Stimulated activated memory B cell treated with anti-CD40 and anti-IgM and Interleukin-4, amounts not matched to agents 10 μg/mL and 1 μg/mL and 100 μg/mL, for 72 hours (primary cell): ENCODE measurements around the gene CRNKL1.

Experiments
- ATAC-seq: fragments of 150-1000 bp; cut with Tn5 transposase; 2 replicates; pipeline ENCODE4 v1.10.0; 2021
- H3K27ac Mint-ChIP-seq: one replicate; pipeline ENCODE4 v1.8.0; 2022; ENCODE audit warnings: mild to moderate bottlenecking, mixed read lengths
- H3K27me3 Mint-ChIP-seq: one replicate; pipeline ENCODE4 v1.8.0; 2022; ENCODE audit warnings: mixed read lengths
- H3K36me3 Mint-ChIP-seq: one replicate; pipeline ENCODE4 v1.8.0; 2022; ENCODE audit warnings: mixed read lengths
- H3K4me1 Mint-ChIP-seq: one replicate; pipeline ENCODE4 v1.8.0; 2022; ENCODE audit warnings: mixed read lengths
- H3K4me3 Mint-ChIP-seq: one replicate; pipeline ENCODE4 v1.8.0; 2022; ENCODE audit warnings: mild to moderate bottlenecking, moderate library complexity, mixed read lengths
- H3K9me3 Mint-ChIP-seq: one replicate; pipeline ENCODE4 v1.8.0; 2022; ENCODE audit warnings: mixed read lengths

CRNKL1 gene

GRCh38 chr20:20076297-20077065 is 24.2 kb upstream of the CRNKL1 start:
- no peaks in the 10 kb centered on the region for H3K9me3 Mint-ChIP-seq
- H3K27me3 Mint-ChIP-seq: peaks cover 13% of the 10 kb centered on the region
- no peak overlapping the region for H3K4me3 Mint-ChIP-seq
- no peaks in the 10 kb centered on the region for H3K36me3 Mint-ChIP-seq
- no peak overlapping the region for H3K27ac Mint-ChIP-seq
- H3K4me1 Mint-ChIP-seq: no peaks in the 10 kb centered on the region
- no peak for ATAC-seq

DNA sequence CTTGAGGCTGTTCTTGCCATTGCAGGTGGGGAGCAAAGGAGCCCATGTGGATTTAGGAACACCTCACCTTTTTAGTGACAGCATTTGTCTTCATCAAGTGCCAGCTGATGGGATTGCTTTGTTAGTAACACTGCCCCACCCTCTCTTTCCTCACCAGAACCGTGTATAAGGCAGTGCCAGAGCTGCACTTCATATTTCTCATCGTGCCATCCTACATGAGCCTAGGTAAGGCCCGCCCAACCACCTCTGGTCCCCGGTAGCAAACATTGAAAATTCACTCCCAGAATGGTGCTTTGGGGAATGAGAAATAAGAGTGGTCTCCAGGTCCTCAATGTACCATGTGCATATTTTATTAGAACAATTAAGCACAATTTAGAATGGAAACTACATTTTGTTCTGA is 22.8 kb upstream of the CRNKL1 start:
- ATAC-seq: no peak
- H3K27me3 Mint-ChIP-seq: peaks cover 13% of the 10 kb centered on the region
- no peak overlapping the region for H3K27ac Mint-ChIP-seq
- no peaks in the 10 kb centered on the region for H3K36me3 Mint-ChIP-seq
- H3K9me3 Mint-ChIP-seq: no peaks in the 10 kb centered on the region
- H3K4me1 Mint-ChIP-seq: no peaks in the 10 kb centered on the region
- H3K4me3 Mint-ChIP-seq: no peak overlapping the region

DNA sequence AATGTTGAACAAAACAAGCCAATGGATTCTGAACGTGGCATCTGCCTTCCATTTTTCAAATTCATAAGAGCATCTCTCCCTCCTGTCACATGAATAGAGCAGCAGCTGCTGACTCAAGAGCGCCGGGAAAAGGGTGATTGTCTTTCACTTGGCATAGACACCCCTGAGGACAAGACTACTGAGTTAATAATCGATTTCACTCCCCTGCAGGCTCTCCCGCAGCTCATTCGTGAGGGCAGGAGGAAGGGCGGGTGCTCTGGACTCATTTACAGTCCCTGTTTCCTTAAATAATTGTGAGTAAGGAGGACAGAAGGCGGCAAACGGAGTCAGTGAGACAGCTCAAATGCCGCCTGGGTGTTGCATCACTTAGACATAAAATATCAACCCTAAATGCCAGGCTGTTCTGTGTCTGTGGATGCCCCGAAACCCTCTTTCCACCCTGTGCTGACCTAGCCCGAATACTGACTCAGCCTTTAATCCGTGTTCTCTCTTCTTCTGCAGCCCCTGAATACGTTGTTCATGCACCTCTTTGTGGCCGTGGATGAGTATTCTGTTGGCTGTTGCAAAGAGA is 21.6 kb upstream of the CRNKL1 start:
- Mint-ChIP-seq H3K9me3 (no peaks in the 10 kb centered on the region), H3K27ac (no peak overlapping the region), H3K4me3 (no peak overlapping the region)

DNA sequence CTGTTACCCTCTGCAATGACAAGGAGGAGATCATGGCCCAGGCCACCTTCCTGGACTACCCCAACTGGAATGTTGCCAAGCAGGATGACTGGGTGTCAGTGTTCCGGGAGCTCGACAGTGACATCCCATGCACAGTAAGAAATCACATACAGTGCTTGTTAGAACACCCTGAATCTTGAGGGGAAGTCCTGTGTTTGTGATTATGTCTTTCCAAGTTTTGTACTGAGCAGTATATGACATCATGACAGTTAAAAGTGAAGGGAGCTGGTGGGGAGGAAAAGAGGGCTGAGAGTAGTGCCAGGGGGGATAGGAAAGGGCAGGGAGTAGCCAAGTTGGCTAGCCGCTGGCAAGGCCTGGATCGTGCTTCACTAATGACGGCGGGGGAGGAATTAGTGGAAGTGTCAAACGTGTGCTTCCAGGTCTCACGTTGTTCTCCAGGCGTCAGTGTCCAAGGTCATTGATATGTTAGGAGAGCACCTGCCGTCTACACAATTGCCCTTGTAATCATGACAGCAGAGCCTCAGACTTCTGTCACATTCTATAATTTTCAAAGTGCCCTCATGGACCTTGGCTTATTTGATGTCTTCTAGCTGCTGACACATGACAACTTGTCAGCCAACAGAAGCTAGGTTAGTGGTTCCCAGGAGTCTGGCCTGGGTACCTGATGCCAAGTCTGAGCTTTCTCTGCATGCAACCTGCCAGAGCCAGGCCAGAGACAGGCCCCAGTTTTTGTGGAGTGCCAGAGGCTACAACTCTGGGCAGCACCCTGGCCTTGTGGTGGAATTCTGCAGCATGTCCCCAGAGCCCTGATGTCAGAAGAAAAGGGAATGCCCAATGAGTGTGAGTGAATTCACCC is 18.8 kb upstream of the CRNKL1 start:
- H3K4me1 Mint-ChIP-seq: no peaks in the 10 kb centered on the region
- H3K4me3 Mint-ChIP-seq: no peak overlapping the region
- no peak overlapping the region for H3K27ac Mint-ChIP-seq
- ATAC-seq: peak; percentile 14
- H3K9me3 Mint-ChIP-seq: no peaks in the 10 kb centered on the region
- no peaks in the 10 kb centered on the region for H3K36me3 Mint-ChIP-seq
- no peaks in the 10 kb centered on the region for H3K27me3 Mint-ChIP-seq

More for the DNA sequence above, 21.6 kb upstream of the CRNKL1 start:
- Mint-ChIP-seq H3K36me3 (no peaks in the 10 kb centered on the region), H3K4me1 (no peaks in the 10 kb centered on the region), H3K27me3 (peaks cover 11% of the 10 kb centered on the region)
- no peak for ATAC-seq

DNA sequence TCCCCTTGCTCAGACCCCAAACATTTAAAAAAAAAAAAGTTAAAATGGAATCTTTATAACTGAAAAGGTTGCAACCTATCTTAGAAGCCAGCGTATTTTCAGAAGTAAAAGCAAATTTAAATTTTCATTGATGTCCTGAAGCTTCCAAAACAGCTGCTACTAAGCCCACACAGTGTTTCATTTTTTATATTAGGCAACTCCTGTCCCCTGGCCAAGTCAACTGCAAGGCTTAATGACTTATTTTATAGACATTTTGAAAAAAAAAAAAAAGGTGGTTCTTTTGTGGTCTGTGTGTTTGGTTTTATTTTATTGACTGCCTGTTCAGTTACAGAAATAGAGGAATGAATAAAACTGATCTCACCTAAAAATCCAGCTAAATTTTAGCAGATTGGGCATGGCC is 13.1 kb upstream of the CRNKL1 start:
- H3K4me1 Mint-ChIP-seq: no peaks in the 10 kb centered on the region
- no peaks in the 10 kb centered on the region for H3K36me3 Mint-ChIP-seq
- no peak for ATAC-seq
- H3K4me3 Mint-ChIP-seq: no peak overlapping the region
- H3K27me3 Mint-ChIP-seq: peaks cover 44% of the 10 kb centered on the region
- no peak overlapping the region for H3K27ac Mint-ChIP-seq
- no peaks in the 10 kb centered on the region for H3K9me3 Mint-ChIP-seq

- no peak for ATAC-seq
- H3K27me3 Mint-ChIP-seq: peaks cover 44% of the 10 kb centered on the region
Observed at GRCh38 chr20:20063941-20064702, 11.9 kb upstream of the CRNKL1 start.

DNA sequence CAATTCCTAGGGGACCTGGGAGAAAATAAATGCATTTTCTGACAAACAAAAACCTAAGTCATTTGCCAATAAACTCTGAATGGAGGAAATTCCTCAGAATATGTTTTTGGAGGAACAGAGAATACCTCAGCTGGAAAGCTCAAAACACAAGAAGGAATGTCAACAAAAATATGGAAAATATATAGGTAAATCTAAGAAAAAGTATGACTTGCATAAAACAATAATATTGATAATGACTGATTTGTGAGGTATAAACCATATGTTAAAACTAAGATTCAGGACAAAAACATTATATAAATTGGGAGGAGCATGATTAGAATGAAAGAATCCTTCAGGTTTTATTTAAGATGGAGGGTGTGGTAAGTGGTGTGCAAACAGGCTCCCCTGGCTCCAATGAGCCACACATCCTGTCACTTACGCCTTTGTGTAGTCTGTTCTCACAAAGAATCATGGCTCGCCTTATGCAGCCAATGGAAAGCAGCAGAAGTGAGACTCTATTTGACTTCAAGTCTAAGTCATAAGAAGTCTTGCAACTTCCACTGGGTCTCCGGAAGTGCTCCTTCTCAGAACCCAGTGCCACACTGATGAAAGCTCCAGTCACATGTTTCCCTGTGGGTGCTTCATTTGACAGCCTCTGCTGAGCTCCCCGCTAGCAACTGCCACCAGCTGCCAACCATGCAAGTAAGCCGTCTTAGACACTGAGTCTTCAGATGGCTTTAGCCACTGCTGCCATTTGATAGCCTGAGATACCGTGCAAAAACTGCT is 8.2 kb upstream of the CRNKL1 start:
- no peak for ATAC-seq
- Mint-ChIP-seq H3K4me3 (no peak overlapping the region), H3K4me1 (no peaks in the 10 kb centered on the region), H3K27me3 (peaks cover 39% of the 10 kb centered on the region), H3K36me3 (no peaks in the 10 kb centered on the region), H3K27ac (no peak overlapping the region), H3K9me3 (no peaks in the 10 kb centered on the region)

More at GRCh38 chr20:20063941-20064702, 11.9 kb upstream of the CRNKL1 start:
- H3K4me3 Mint-ChIP-seq: no peak overlapping the region
- H3K36me3 Mint-ChIP-seq: no peaks in the 10 kb centered on the region
- H3K4me1 Mint-ChIP-seq: no peaks in the 10 kb centered on the region
- H3K27ac Mint-ChIP-seq: no peak overlapping the region
- no peaks in the 10 kb centered on the region for H3K9me3 Mint-ChIP-seq

DNA sequence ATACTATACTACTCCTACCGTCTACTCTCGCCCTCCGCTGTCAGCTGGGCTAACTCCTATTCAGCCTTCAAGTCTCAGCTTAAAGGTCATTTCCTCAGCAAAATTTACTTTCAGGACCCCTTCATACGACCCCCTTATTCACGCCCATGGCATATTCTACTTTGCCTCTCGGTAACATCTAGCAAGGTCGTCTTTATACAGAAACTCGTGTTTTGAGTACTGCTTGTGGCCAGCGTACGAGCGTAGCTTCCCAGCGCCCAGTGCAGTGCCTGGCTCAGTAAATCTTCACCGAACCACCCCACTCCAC is 546 bp downstream of the CRNKL1 start:
- Mint-ChIP-seq H3K9me3 (no peaks in the 10 kb centered on the region), H3K27ac (peak overlapping the region; percentile 94), H3K4me3 (peak overlapping the region; percentile 95), H3K4me1 (peaks cover 17% of the 10 kb centered on the region), H3K27me3 (no peaks in the 10 kb centered on the region), H3K36me3 (peaks cover 33% of the 10 kb centered on the region)
- ATAC-seq: peak; percentile 39

- ATAC-seq: no peak
- peaks cover 12% of the 10 kb centered on the region for H3K4me1 Mint-ChIP-seq
- H3K27me3 Mint-ChIP-seq: no peaks in the 10 kb centered on the region
- peaks cover 62% of the 10 kb centered on the region for H3K36me3 Mint-ChIP-seq
- H3K27ac Mint-ChIP-seq: no peak overlapping the region
- H3K9me3 Mint-ChIP-seq: no peaks in the 10 kb centered on the region
- no peak overlapping the region for H3K4me3 Mint-ChIP-seq
Observed at GRCh38 chr20:20039752-20040387, 12.4 kb downstream of the CRNKL1 start.

DNA sequence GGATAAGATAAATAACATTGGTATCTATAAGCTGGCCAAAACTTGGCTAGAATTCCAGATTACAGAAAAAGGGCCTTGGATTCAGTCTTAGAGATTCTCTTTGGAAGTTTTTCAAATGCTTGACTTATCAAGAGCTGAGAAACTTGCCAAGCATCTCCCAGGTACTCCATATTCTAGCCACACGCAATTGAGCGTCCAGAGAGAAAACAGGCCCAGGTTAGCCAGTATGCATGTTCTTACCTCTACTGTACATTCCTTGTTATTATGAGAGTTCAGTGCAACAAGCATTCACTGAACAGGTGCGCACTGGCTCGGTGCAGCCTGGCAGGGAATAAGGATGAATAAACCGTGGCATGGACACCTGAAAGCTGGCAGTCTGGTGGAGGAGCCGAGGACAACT is 13.7 kb downstream of the CRNKL1 start:
- Mint-ChIP-seq H3K9me3 (no peaks in the 10 kb centered on the region), H3K27ac (no peak overlapping the region), H3K27me3 (no peaks in the 10 kb centered on the region), H3K4me3 (no peak overlapping the region), H3K4me1 (peaks cover 6% of the 10 kb centered on the region), H3K36me3 (peaks cover 51% of the 10 kb centered on the region)
- ATAC-seq: no peak

GRCh38 chr20:20037960-20038359 is 14.3 kb downstream of the CRNKL1 start:
- H3K27me3 Mint-ChIP-seq: no peaks in the 10 kb centered on the region
- H3K4me1 Mint-ChIP-seq: peaks cover 6% of the 10 kb centered on the region
- no peak overlapping the region for H3K4me3 Mint-ChIP-seq
- H3K9me3 Mint-ChIP-seq: no peaks in the 10 kb centered on the region
- peaks cover 45% of the 10 kb centered on the region for H3K36me3 Mint-ChIP-seq
- no peak for ATAC-seq
- no peak overlapping the region for H3K27ac Mint-ChIP-seq

DNA sequence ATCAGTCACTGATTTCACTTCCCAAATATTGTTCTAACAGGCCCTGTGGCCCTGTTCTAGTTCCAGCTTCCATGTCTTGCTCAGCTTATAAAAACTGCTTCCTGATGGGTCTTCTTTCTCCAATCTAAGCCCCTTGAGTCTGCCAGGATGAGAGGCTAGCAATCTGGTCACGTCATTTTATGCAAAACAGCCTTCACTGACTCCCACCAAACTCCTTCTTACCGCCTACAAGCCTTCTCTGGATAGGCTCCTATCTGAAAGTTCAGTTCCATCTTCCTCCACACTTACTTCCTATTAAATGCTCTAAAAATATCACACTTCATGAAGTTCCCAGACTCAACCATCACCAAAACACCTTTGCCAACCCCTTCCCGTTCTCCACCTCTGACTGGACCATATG is 15.5 kb downstream of the CRNKL1 start:
- H3K4me3 Mint-ChIP-seq: no peak overlapping the region
- no peak for ATAC-seq
- peaks cover 6% of the 10 kb centered on the region for H3K4me1 Mint-ChIP-seq
- H3K36me3 Mint-ChIP-seq: peaks cover 41% of the 10 kb centered on the region
- no peaks in the 10 kb centered on the region for H3K27me3 Mint-ChIP-seq
- no peak overlapping the region for H3K27ac Mint-ChIP-seq
- H3K9me3 Mint-ChIP-seq: no peaks in the 10 kb centered on the region

GRCh38 chr20:20034486-20034885 is 17.8 kb downstream of the CRNKL1 start:
- Mint-ChIP-seq H3K36me3 (peaks cover 42% of the 10 kb centered on the region), H3K4me3 (no peak overlapping the region), H3K27me3 (no peaks in the 10 kb centered on the region), H3K9me3 (no peaks in the 10 kb centered on the region), H3K27ac (no peak overlapping the region), H3K4me1 (peaks cover 6% of the 10 kb centered on the region)
- ATAC-seq: no peak

DNA sequence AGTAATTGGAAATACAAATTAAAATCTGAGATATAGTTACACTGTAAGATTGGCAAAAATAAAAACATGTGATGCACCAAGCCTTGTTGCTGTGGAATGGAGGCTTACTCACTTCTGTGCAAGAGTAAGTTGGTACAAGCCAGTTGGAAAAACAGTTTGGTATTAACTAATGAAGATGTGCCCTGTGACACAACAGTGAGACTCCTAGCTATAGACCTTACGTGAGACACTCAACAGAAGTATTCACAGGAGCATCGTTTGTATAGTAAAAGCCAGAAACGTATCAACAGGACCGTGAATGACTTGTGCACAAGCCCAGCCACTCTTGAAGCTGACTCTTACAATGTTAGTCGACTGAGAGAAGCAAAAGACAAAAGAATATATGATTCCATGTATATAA is 20.5 kb downstream of the CRNKL1 start:
- no peak for ATAC-seq
- H3K36me3 Mint-ChIP-seq: peaks cover 35% of the 10 kb centered on the region
- H3K27ac Mint-ChIP-seq: no peak overlapping the region
- no peak overlapping the region for H3K4me3 Mint-ChIP-seq
- H3K27me3 Mint-ChIP-seq: no peaks in the 10 kb centered on the region
- H3K4me1 Mint-ChIP-seq: peaks cover 2% of the 10 kb centered on the region
- H3K9me3 Mint-ChIP-seq: no peaks in the 10 kb centered on the region
